Naive thymus-derived CD4-positive, alpha-beta T cell (primary cell): Measurements from ENCODE around the gene GPR142. TPM values are rescaled to one million over a fixed set of nuclear protein-coding genes. Genes with fewer than 3 reads are reported as not detected.
A peak's percentile ranks its signal among the peaks of the same experiment; 100 is the strongest.

Experiments used
- ATAC-seq: fragments of 150-1000 bp; cut with Tn5 transposase; 2 replicates; pipeline ENCODE4 v1.10.0; 2021; ENCODE audit warnings: mild to moderate bottlenecking, moderate library complexity
- CTCF ChIA-PET: fragments of 350-600 bp; sonication (Branson Sonifier 250); formaldehyde crosslinking; loops from one replicate; lab custom pipeline; 2021; ENCODE audit warnings: antibody characterized with exemption; lab: Charles Lee
- POLR2A ChIA-PET: fragments of 350-600 bp; sonication (Branson Sonifier 250); formaldehyde crosslinking; loops from one replicate; lab custom pipeline; 2021; ENCODE audit warnings: antibody characterized with exemption, inconsistent platforms; lab: Charles Lee
- DNase-seq, 9 donors: peaks; one replicate each; pipeline versions ENCODE4 v3.0.0 to v3.0.0-alpha.2; 2020 to 2022; ENCODE audit warnings: mixed read lengths in 1 of 9
- H3K27ac ChIP-seq: one replicate; pipeline ENCODE4 v1.7.0; 2013; ENCODE audit warnings: mild to moderate bottlenecking, low read depth, low read length, moderate library complexity
- H3K27me3 ChIP-seq, 2 donors: one replicate each; pipeline ENCODE4 v1.7.0; 2013; ENCODE audit warnings: low read length in 2 of 2, mild to moderate bottlenecking in 2 of 2, moderate library complexity in 2 of 2; ENCODE audit not compliant: control insufficient read depth in 2 of 2, insufficient read depth in 2 of 2
- H3K36me3 ChIP-seq, 3 experiments: 1 replicate in 2 of 3; 2 replicates in 1 of 3; pipeline ENCODE4 v1.7.0; 2013; ENCODE audit warnings: low read length in 3 of 3, mild to moderate bottlenecking in 3 of 3, moderate library complexity in 1 of 3; ENCODE audit not compliant: insufficient read depth in 3 of 3, control insufficient read depth in 2 of 3
- H3K4me1 ChIP-seq, 2 donors: one replicate each; pipeline ENCODE4 v1.7.0; 2013; ENCODE audit warnings: low read length in 2 of 2, mild to moderate bottlenecking in 2 of 2, moderate library complexity in 1 of 2; ENCODE audit not compliant: control insufficient read depth in 2 of 2, insufficient read depth in 2 of 2
- H3K4me3 ChIP-seq: 2 replicates; pipeline ENCODE4 v1.7.0; 2013; ENCODE audit warnings: mild to moderate bottlenecking, low read length
- H3K9me3 ChIP-seq, 3 experiments: 1 replicate in 2 of 3; 2 replicates in 1 of 3; pipeline ENCODE4 v1.7.0; 2013; ENCODE audit warnings: low read length in 3 of 3; ENCODE audit not compliant: control insufficient read depth in 2 of 3
- H3K27ac Mint-ChIP-seq, 9 donors: one replicate each; pipeline ENCODE4 v1.8.0; 2020 to 2022; ENCODE audit warnings: mixed read lengths in 9 of 9, mild to moderate bottlenecking in 8 of 9, moderate library complexity in 5 of 9, inconsistent platforms in 2 of 9
- H3K27me3 Mint-ChIP-seq, 5 donors: one replicate each; pipeline ENCODE4 v1.8.0; 2021 to 2022; ENCODE audit warnings: mixed read lengths in 5 of 5, mild to moderate bottlenecking in 1 of 5
- H3K36me3 Mint-ChIP-seq, 5 donors: one replicate each; pipeline ENCODE4 v1.8.0; 2020 to 2022; ENCODE audit warnings: mixed read lengths in 5 of 5, mild to moderate bottlenecking in 3 of 5, inconsistent platforms in 1 of 5
- H3K4me1 Mint-ChIP-seq, 7 donors: one replicate each; pipeline ENCODE4 v1.8.0; 2020 to 2022; ENCODE audit warnings: mixed read lengths in 7 of 7, mild to moderate bottlenecking in 3 of 7, inconsistent platforms in 1 of 7
- H3K4me3 Mint-ChIP-seq, 10 donors: one replicate each; pipeline ENCODE4 v1.8.0; 2020 to 2022; ENCODE audit warnings: mild to moderate bottlenecking in 10 of 10, mixed read lengths in 10 of 10, moderate library complexity in 6 of 10, inconsistent platforms in 2 of 10
- H3K9me3 Mint-ChIP-seq, 11 donors: one replicate each; pipeline ENCODE4 v1.8.0; 2020 to 2022; ENCODE audit warnings: mixed read lengths in 11 of 11, mild to moderate bottlenecking in 4 of 11, inconsistent platforms in 1 of 11, moderate library complexity in 1 of 11
- intact Hi-C, 2 donors: fragments of 100-400 bp; cut with micrococcal nuclease; formaldehyde crosslinking; loops; one replicate each; pipeline ENCODE4 v1.15.1; 2023
- polyA plus RNA-seq, 2 donors: library from polyadenylated mRNA; unstranded; fragments of 300-500 nt; fragmentation: Illumina TruSeq; gene quantifications; one replicate each; pipeline ENCODE4 v1.2.3, GENCODE V29; 2021
- total RNA-seq, 6 experiments: library from RNA in 5 of 6; stranded (reverse) in 5 of 6; gene quantifications; 1 replicate in 5 of 6; 2 replicates in 1 of 6; pipeline ENCODE4 v1.2.3 and lab custom pipeline; 2021 to 2026

Gene GPR142
- total and polyA plus RNA-seq, 7 experiments from 2014 or later, result not detected

GRCh38 chr17:74389084-74389753 lies 21.9 kb downstream of the GPR142 start:
- Histone ChIP-seq H3K27ac (no peak overlapping the region), H3K36me3 (no peaks in the 10 kb centered on the region), H3K4me1 (no peaks in the 10 kb centered on the region), H3K9me3 (no peaks in the 10 kb centered on the region), H3K4me3 (no peak overlapping the region), H3K27me3 (no peaks in the 10 kb centered on the region)
- no peak overlapping the region for H3K27ac Mint-ChIP-seq
- H3K9me3 Mint-ChIP-seq, result peaks cover 0 to 3% (median 0%) of the 10 kb centered on the region in 11 donors
- POLR2A ChIA-PET, result no interaction called here
- no peaks in the 10 kb centered on the region for H3K36me3 Mint-ChIP-seq
- DNase-seq, result no peak
- no peak overlapping the region for H3K4me3 Mint-ChIP-seq
- CTCF ChIA-PET, result no interaction called here
- intact Hi-C loops, result no loop called here
- no peak for ATAC-seq
- H3K4me1 Mint-ChIP-seq, result no peaks in the 10 kb centered on the region
- peaks cover 0 to 15% (median 5%) of the 10 kb centered on the region in 5 donors for H3K27me3 Mint-ChIP-seq

- peaks cover 0 to 12% (median 5%) of the 10 kb centered on the region in 5 donors for H3K27me3 Mint-ChIP-seq
- no peaks in the 10 kb centered on the region for H3K4me1 ChIP-seq
- H3K27ac Mint-ChIP-seq, result peak overlapping the region in 2 of 9 donors; percentile 25 to 52
- H3K27me3 ChIP-seq, result no peaks in the 10 kb centered on the region
- no peaks in the 10 kb centered on the region for H3K36me3 Mint-ChIP-seq
- POLR2A ChIA-PET, result no interaction called here
- intact Hi-C loops, result no loop called here
- no peaks in the 10 kb centered on the region for H3K36me3 ChIP-seq
- CTCF ChIA-PET, result no interaction called here
- ATAC-seq (no peak), DNase-seq (no peak)
- peaks cover 0 to 3% (median 0%) of the 10 kb centered on the region in 11 donors for H3K9me3 Mint-ChIP-seq
- H3K4me3 ChIP-seq, result no peak overlapping the region
- no peaks in the 10 kb centered on the region for H3K4me1 Mint-ChIP-seq
- no peak overlapping the region for H3K27ac ChIP-seq
- H3K4me3 Mint-ChIP-seq, result no peak overlapping the region
- no peaks in the 10 kb centered on the region for H3K9me3 ChIP-seq
These were observed 22.8 kb downstream of the GPR142 start for GRCh38 chr17:74389937-74390679.

- no peak overlapping the region for H3K27ac ChIP-seq
- Mint-ChIP-seq H3K4me3 (no peak overlapping the region), H3K4me1 (no peaks in the 10 kb centered on the region)
These were observed 23.7 kb downstream of the GPR142 start for GRCh38 chr17:74390680-74391653.

GRCh38 chr17:74391771-74392170 lies 24.5 kb downstream of the GPR142 start:
- H3K27me3 ChIP-seq, result no peaks in the 10 kb centered on the region
- H3K9me3 ChIP-seq, result no peaks in the 10 kb centered on the region
- no peak overlapping the region for H3K27ac Mint-ChIP-seq
- POLR2A ChIA-PET, result no interaction called here
- no peaks in the 10 kb centered on the region for H3K36me3 ChIP-seq
- H3K4me3 ChIP-seq, result no peak overlapping the region
- no peak overlapping the region for H3K27ac ChIP-seq
- intact Hi-C loops, result no loop called here
- H3K9me3 Mint-ChIP-seq, result peaks cover 0 to 3% (median 0%) of the 10 kb centered on the region in 11 donors
- peaks cover 0 to 8% (median 5%) of the 10 kb centered on the region in 5 donors for H3K27me3 Mint-ChIP-seq
- H3K4me3 Mint-ChIP-seq, result no peak overlapping the region
- CTCF ChIA-PET, result no interaction called here
- no peak for ATAC-seq
- H3K4me1 Mint-ChIP-seq, result no peaks in the 10 kb centered on the region
- no peaks in the 10 kb centered on the region for H3K36me3 Mint-ChIP-seq
- DNase-seq, result no peak
- H3K4me1 ChIP-seq, result no peaks in the 10 kb centered on the region

More at GRCh38 chr17:74390680-74391653, 23.7 kb downstream of the GPR142 start:
- H3K4me1 ChIP-seq, result no peaks in the 10 kb centered on the region
- ATAC-seq (no peak), DNase-seq (no peak)
- intact Hi-C loops, result no loop called here
- H3K27ac Mint-ChIP-seq, result peak overlapping the region in 1 of 9 donors; percentile 25
- no peaks in the 10 kb centered on the region for H3K36me3 Mint-ChIP-seq
- H3K4me3 ChIP-seq, result no peak overlapping the region
- H3K27me3 Mint-ChIP-seq, result peaks cover 0 to 8% (median 5%) of the 10 kb centered on the region in 5 donors
- no peaks in the 10 kb centered on the region for H3K36me3 ChIP-seq
- H3K9me3 ChIP-seq, result no peaks in the 10 kb centered on the region
- H3K27me3 ChIP-seq, result no peaks in the 10 kb centered on the region
- CTCF ChIA-PET, result no interaction called here
- POLR2A ChIA-PET, result no interaction called here
- peaks cover 0 to 3% (median 0%) of the 10 kb centered on the region in 11 donors for H3K9me3 Mint-ChIP-seq

- ChIA-PET CTCF (no interaction called here), POLR2A (no interaction called here)
- Histone ChIP-seq H3K27ac (no peak overlapping the region), H3K27me3 (no peaks in the 10 kb centered on the region), H3K36me3 (no peaks in the 10 kb centered on the region), H3K4me3 (no peak overlapping the region), H3K9me3 (no peaks in the 10 kb centered on the region), H3K4me1 (no peaks in the 10 kb centered on the region)
- DNase-seq (no peak), ATAC-seq (no peak)
- Mint-ChIP-seq H3K4me3 (no peak overlapping the region), H3K4me1 (no peaks in the 10 kb centered on the region), H3K36me3 (no peaks in the 10 kb centered on the region), H3K27me3 (peaks cover 0 to 8% (median 5%) of the 10 kb centered on the region in 5 donors), H3K9me3 (peaks cover 0 to 3% (median 0%) of the 10 kb centered on the region in 11 donors), H3K27ac (no peak overlapping the region)
- intact Hi-C loops, result no loop called here
These were observed 25.5 kb downstream of the GPR142 start for GRCh38 chr17:74392848-74393247.

- no peak overlapping the region for H3K4me3 ChIP-seq
- H3K27ac ChIP-seq, result no peak overlapping the region
- CTCF ChIA-PET, result interaction anchor here (0.7 kb wide), 1 partner anchor 16 kb away, joined by 3 read pairs; no protein-coding TSS in a partner anchor
- no peaks in the 10 kb centered on the region for H3K27me3 ChIP-seq
- Mint-ChIP-seq H3K36me3 (no peaks in the 10 kb centered on the region), H3K4me1 (no peaks in the 10 kb centered on the region), H3K27me3 (peaks cover 0 to 8% (median 5%) of the 10 kb centered on the region in 5 donors), H3K4me3 (no peak overlapping the region), H3K9me3 (peaks cover 0 to 3% (median 0%) of the 10 kb centered on the region in 11 donors), H3K27ac (no peak overlapping the region)
- POLR2A ChIA-PET, result interaction anchor here (0.6 kb wide), 1 partner anchor 75 kb away, joined by 3 read pairs; no protein-coding TSS in a partner anchor
- no peaks in the 10 kb centered on the region for H3K36me3 ChIP-seq
- intact Hi-C loops, result no loop called here
- no peaks in the 10 kb centered on the region for H3K9me3 ChIP-seq
- no peaks in the 10 kb centered on the region for H3K4me1 ChIP-seq
- DNase-seq, result no peak
- ATAC-seq, result no peak
These were observed 26.1 kb downstream of the GPR142 start for GRCh38 chr17:74393346-74393942.
